Fibroblast of skin of scalp (primary cell): Measurements from ENCODE around the gene DCTD.

Experiments
- DNase-seq: peaks from one replicate; pipeline ENCODE4 v3.0.0-alpha.2; 2013

The DCTD gene

DNA sequence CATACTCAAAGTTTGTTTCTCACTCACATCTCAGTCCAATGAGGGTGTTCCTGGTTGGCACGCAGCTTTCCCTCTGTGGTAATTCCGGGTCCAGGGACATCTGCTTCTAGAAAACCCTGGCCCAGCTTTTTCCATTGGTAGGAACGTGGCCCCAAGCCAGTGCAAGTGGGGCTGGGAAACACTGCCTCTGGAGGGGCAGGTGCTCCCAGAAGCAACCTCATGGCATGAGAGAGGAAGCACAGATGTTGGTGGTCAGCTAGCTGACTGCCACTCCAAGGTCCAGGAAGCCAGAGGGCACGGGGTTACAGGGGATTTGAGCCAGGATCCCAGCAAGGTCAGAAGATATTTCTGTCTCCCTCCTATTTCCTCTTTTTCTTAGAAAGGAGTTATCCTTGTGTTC is 47.5 kb downstream of the DCTD start:
- DNase-seq, result no peak

DNA sequence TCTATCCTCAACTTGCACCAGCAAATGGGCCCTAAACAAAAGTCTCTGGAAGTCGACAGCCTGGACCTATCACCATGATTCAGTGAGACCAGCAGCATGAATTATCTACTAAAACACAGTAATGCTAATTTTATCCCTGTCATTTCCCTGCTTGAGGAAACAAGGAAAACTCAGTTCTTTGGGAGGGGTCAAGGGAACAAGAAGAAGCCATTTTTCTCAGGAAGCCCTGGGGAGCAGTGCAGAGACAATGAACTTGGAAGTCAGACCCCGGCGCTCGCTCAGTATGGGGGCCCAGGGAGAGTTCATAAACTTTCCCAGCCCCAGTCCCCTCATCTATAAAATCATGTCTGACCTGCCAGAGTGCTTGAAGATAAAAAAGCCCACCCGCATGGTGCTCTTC is 50.4 kb downstream of the DCTD start:
- DNase-seq, result no peak

DNA sequence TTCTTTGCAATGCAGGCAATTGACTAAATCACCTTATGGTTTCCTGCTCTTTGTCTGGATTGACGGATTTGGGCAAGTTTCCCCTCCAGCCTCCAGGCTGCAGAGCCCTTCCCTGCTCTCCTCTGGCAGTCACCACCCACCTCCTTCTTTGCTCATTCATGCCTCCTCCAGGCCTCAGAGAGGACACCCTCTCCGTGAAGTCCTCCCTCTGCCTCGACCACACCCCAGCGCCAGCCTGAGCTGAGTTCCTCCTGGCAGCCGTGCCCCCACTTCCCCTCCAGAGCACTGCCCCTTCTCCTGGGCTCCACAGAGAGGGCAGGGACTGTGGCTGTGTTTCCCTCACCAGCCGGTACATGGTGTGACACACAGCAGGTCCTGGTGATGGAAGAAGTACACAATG is 53.7 kb downstream of the DCTD start:
- no peak for DNase-seq

DNA sequence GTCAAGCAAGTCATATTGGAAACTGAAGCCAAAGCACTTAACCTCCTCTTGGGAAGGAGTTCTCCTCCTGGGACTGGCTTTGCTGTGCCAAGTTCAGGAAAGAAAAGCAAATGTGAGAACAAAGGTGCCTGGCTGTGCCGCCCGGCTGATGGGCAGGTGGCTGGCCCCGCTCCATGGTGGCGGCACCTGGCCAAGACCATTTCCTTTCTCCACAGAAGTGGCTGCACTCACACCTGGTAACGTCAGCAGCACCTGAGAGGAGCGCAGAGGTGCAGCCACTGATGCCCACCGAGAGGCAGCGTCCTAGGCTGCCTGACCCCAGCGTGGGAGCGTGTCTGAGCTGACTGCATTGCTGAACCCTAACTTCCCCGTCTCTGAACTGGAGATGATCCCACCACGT is 54.3 kb downstream of the DCTD start:
- no peak for DNase-seq

DNA sequence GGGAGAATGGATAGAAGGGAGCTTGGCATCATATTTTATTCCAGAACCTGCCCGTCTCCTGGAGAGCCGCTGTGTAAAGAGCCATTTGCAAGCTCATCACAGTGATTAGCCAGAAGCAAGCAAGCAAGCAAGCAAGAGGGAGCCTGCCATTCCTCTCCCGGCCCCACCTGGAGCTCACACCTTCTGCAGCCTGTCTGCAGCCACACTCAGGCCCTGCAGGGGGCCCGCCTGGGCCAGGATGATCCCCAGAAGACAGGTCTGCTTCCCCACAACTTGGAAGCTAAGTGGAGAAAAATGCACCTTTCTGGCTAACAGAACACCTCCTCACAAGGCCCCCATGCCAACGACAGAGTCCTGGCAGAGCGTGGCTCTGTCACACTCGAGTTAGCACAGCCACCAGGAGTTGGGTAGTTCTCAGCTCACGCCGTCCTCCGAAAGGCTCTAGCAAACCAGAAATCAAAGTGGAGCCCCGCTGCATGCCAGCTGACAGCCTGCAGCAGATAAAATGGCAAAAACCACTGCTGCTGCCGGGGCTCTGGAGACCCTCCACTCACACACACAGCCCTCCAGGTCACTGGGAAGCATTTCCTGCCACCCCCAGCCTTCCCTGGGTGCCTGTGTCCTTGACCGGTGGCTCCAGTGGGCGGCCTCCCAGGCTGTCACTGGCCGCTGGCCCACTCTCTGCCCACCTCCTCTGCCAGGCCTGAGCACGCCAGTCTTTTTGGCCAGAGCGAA is 54.9 kb downstream of the DCTD start:
- no peak for DNase-seq

DNA sequence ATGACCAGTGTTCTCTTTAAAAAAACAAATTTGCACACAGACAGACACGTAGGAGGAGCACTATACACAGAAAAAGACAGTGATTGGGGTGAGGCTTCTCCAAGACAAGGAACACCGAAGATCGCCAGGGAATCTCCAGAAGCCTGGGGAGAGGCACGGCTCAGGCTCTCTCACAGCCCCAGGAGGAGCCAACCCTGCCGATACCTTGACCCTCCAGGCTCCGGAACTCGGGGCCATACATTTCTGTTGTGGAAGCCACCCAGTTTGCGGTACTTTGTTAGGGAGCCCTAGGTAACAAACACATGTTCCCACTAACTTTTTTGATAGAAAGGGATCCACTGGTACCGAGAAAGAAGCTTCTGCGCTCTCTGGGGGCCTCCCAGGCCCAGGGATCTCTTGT is 55.8 kb downstream of the DCTD start:
- no peak for DNase-seq

DNA sequence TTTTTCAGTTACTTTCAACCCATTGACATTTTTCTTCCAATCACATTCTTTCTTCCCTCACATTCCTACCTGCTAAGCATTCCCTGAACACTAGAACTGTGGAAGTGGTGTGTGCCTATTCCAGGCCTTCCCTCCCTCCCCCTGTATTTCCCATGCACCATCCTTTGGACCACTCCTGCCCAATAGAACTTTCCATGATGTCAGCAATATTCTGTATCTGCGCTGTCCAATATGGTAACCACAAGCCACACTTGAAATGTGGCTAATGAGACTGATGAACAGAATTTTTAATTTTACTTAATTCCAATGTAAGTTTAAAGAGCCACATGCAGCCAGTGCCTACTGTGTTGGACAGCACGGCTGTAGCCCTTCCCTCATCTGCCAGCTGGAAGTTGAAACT is 57.5 kb downstream of the DCTD start:
- DNase-seq, result no peak

DNA sequence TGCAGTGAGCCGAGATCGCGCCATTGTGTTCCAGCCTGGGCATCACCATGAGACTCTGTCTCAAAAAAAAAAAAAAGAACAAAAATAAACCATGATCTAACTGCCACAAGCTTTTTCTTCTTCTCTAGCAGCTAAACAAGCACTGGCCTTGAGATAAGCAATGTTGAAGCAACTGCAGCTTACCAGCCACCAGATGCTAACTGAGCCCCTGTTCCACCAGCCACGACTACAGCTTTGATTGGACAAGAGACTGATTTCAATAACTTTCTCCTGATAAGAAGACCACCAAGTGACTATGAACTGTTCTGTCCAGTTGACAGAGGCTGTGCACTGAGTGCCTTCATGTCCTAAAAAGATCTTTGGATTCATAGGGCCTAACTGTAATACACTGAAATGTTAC is 58.5 kb downstream of the DCTD start:
- DNase-seq, result no peak

DNA sequence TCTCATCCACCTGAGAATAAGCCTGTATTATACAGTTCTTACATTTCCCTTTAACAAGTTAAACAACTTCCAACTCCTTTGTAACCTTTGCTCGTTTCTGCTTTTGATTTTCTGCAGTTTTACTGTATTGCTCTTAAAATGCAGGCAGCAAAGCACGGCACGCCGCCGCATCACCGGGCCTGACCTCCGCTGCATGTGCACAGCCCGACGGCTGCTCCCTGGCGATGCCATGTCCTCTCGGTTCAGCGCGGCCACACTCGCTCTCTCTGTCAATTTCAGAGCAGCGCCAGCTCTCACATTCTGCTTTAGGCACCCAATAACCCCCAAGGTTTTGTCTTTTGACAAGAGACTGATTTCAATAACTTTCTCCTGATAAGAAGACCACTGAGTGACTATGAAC is 60.3 kb downstream of the DCTD start:
- DNase-seq, result no peak

DNA sequence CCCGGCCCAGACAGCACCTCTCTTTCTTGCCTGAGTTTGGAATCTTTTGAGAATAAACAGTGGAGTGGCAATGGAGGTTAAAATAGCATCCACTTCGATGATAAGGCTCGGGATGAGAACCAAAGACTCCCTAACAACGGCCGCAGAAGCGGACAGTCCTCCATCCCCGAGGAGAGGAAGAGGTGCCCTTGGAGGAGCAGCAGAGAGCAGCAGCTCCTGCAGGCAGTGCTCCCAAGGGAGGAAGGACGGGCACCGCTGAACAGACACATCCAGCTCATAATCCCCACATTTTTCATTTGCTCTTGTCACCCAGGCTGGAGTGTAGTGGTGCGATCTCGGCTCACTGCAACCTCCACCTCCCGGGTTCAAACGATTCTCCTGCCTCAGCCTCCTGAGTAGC is 61.3 kb downstream of the DCTD start:
- no peak for DNase-seq

DNA sequence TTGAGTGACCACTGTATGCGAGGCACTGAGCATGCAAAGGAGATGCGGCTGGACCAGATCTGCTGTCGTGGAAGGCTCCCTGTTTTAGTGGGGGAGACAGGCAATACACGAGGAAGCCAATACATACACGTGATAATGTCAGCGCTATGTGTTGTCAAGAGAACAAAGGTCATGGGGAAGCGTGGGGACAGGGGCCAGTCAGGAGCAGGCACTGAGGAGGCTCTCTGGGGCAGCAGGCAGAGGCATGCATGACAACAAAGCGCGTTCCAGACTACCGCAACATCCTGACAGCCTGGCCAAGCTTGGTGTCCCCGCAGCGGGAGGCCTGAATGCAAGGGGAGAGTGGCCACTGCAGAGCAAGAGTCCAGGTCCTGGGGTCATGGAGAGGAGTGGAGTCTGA is 61.9 kb downstream of the DCTD start:
- DNase-seq, result no peak

DNA sequence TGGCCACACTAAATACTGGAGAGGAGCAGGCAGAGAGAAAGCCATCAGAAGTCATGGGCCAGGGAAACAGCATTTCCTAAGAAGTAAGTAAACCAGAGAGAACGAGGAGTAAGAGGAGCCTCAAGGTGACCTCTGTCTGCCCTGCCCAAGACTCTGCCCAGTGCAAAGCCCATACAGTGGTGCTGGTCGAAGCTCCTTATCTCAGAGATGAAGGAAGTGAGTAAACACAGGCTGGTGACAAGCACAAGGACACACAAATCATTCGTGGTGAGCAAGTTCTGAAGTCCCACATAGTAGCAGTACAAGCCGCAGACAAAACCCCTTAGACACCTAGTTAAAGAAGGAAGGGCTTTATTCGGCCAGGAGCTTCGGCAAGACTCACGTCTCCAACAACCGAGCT is 62.7 kb downstream of the DCTD start:
- no peak for DNase-seq

DNA sequence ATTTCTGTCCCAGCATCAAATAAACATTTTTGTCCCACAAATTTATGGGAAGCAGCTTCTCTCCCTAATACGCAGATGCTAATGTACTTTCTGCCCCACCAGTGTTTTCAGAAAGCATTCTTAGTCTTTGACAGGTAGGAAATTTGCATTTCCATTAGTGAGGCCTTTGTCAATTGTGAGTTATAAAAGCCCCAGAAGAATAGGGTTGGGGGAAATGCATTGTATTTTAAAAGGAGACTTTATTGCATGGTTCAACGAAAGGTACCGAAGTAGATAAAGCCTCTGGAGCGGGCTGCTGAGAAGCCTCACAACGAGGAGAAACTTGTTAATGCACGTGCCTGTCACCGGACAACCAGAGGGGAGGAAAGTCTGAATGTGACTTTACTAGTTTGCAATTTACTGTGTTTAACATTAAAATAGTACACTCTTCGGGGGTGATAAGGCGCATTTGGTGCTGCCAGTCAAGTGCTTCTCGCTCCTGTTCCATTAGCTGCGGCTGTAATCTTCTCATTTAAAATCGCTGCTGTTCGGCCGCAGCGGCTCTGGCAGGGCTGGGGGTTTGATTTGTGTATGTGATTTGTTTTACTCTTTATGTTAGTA is 63.4 kb downstream of the DCTD start:
- DNase-seq, result no peak

DNA sequence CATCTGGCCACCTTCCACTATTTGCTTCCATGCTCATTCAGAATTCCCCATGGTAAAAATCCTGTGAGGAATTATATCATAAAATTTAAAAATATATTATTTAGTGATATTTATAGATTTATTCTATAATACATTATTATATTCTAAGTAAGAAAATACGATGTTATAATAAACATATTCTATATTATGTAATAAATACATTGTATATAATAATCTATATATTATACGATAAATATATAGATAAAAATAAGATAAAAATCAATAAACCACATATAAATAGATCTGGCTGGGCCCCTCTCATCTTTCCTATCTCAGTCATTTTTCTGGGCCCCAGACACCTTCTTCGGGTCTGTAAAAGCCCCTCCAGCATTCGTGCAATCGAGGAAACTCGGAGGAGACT is 68.5 kb downstream of the DCTD start:
- DNase-seq, result no peak

DNA sequence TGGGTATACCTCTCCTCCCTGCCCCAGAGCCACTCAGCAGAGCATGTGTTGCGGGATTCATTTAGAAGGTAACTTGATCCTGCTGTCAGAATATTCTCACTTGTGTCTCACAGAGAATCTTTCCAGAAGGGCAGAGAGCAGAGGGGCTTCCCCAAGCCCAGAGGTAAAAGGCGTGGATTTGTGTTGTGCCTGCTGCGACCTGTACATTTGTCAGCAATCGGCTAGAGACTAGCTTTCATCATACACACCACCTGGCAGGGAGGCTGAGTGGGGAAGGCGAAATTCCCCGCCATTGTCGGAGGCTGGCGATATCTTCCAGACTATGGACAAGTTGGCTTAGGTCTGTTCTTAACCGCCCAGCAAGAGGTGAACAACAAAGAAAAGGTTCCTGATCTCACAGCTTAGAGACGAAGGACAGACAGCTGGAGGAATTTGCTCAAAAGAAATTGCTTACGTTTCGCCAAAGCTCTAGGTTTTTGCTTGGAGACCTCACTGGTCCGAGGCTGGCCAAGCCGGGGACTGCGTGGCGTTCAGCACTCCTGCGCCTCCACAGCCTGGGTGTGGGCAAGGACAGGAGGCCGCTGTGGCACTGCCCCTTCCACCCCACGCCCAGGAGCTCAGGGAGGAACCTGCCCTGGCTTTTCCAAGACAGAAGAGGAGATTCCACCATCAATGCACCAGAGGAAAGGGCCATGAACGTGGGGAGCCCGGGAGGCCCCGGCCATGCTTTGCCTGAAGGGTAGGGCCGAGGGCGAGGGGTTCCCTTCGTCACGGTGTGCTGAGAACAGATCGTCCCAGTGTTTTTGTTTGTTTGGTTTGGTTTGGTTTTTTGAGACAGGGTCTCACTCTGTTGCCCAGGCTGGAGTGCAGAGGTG is 69.4 kb downstream of the DCTD start:
- DNase-seq, result no peak

DNA sequence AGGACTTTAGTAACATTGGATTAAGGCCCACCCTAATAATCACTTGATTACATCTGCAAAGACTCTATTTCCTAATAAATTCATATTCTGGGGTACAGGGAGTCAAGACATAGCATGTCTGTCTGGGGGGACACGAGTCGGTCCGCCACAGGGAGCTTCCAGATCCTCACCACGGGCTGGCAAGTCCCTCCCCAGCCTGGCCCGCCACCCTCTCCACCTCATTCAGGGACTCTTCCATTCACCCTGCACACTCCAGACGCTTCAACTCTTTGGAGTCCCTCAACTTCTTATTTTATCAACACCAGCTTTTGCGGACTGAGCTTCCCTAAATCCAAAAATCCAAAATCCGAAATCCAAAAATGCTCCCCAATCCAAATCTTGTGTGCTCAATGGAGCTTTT is 71.2 kb downstream of the DCTD start:
- DNase-seq, result no peak

DNA sequence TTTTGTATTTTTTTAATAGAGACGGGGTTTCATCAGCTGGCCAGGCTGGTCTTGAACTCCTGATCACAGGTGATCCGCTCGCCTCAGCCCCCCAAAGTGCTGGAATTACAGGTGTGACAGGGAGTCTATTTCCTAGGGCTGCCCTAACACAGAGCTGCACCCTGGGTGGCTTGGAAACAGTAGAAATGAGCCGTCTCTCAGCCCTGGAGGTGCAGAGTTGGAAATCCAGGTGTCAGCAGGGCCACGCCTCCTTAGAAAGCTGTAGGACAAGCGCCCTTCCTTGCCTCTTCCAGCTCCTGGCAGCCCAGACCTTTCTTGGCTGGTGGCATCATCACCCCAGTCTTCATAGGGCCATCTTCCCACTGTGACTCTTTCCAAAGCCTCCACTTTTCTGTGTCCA is 71.6 kb downstream of the DCTD start:
- no peak for DNase-seq

DNA sequence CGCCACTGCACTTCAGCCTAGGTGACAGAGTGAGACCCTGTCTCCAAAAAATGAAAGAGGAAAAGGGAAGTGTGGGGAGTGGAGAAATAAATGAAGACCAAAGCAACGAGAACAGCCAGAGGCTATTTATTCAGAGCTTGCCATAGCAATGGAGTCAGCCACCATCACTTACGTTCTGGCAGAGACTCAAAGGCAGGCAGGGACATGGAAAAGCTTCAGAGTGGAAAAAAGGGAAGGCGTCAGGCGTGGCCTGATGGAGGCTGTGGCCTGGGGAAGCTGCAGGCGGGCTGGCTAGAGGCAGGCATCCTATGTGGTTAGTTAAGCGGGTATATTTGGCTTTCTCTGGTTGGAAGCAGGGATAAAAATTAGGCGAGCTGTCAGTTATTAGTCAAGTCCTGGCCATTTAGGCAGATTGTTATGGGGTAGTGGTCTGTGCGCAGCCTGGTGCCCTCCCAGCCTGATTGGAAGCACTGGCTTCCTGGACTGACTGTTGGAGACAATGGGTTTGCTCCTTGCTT is 73.3 kb downstream of the DCTD start:
- no peak for DNase-seq

DNA sequence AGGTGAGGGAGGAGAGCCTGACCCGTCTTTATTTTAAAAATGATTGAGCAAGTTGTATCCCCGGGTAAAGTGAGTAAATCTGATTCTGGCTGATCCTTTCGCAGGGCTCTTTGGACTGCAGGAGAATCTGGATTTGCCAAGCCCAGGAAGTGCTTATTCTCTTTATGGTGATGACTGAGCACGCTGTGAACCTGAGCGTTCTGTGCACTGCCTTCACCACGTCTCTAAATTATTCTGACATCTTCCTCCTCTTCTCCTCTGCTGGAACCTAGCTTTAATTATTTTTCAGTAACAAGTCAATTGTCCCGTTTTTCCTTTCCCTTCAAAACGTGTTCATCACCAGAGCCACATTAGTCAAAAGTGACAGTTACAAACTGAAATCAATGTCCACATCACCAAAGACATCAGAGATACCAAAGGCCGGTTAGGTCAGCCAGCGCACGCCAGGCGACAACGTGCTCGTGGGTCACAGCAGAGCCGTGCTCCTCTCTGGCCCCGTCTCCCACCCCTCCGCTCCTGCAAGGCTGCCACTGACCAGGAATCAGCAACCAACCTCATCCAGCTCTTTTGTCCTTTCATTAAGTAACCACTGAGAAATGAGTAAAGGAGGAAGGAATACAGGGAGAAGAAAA is 74.3 kb downstream of the DCTD start:
- DNase-seq, result no peak

DNA sequence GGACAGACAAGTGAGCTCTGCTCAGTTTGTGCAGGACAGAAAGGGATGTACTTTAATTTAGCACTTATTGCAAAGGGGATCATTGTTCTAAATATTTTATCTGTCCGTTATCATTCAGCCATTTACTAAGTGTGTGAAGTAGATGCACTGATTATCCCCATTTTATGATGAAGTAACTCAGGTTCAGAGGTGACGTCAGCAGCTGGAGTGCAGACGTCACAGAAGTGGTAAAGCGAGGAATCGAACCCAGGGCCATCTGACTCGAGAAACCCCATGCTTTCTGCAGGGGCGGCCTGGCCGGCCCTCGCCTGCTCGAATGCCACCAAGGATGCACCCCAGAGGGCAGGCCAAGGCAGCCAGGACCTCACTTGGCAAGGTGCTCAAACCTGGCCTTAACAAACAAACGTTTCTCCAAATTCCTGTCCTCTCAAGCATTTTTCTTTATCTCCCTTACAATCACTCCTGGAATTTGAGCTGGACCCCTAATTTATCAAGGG is 75.0 kb downstream of the DCTD start:
- no peak for DNase-seq

DNA sequence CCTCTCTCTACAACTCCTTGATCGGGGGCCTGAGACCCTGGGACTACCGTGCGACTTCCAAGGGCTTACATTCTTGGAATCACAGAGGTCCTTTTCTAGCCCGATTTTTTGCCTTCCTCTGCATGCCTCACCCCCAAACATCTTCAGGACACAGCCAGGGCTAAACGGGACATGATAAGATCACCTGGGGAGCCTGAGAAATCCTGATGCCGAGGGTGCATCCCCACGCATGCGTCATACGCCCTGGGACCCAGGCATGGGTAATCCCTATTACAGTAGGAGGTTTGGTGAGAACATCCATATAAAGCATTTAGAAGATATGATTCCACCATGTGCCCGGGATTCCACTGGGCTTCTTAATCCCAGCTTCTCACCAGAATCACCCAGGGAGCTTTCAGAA is 77.1 kb downstream of the DCTD start:
- DNase-seq, result no peak
